Vagina (tissue), 2 donors: Measurements from ENCODE around the gene ACTL7A. TPM values are rescaled to one million over a fixed set of nuclear protein-coding genes. Genes with fewer than 3 reads are reported as not detected.

Experiments used
- DNase-seq, 2 donors: peaks; one replicate each; pipeline ENCODE4 v3.0.0-alpha.2; 2017; ENCODE audit errors: extremely low spot score in 2 of 2
- H3K27ac ChIP-seq: fragments of 200-600 bp; sonication (generic); one replicate; pipeline ENCODE4 v1.5.1; 2019
- H3K27me3 ChIP-seq: fragments of 200-600 bp; sonication (generic); one replicate; pipeline ENCODE4 v1.5.1; 2019
- H3K36me3 ChIP-seq, 2 donors: fragments of 200-600 bp; sonication (generic); one replicate each; pipeline ENCODE4 v1.5.1; 2017 to 2019
- H3K4me1 ChIP-seq: fragments of 200-600 bp; sonication (generic); one replicate; pipeline ENCODE4 v1.5.1; 2019
- H3K4me3 ChIP-seq, 2 donors: fragments of 200-600 bp; sonication (generic); 1 replicate in 1 of 2; 2 replicates in 1 of 2; pipeline ENCODE4 v1.5.1; 2016 to 2019
- H3K9me3 ChIP-seq: fragments of 200-600 bp; sonication (generic); one replicate; pipeline ENCODE4 v1.5.1; 2019
- POLR2A ChIP-seq, 2 donors: fragments of 450-650 bp; IDR thresholded peaks; one replicate each; pipeline ENCODE4 v1.6.1; 2017; ENCODE audit warnings: antibody characterized with exemption in 2 of 2, mild to moderate bottlenecking in 2 of 2, moderate library complexity in 2 of 2
- POLR2AphosphoS5 ChIP-seq, 2 donors: sonication (generic); formaldehyde crosslinking; IDR thresholded peaks; one replicate each; pipeline ENCODE4 v1.9.0; 2017; ENCODE audit warnings: antibody characterized with exemption in 2 of 2, mild to moderate bottlenecking in 2 of 2, low read depth in 1 of 2; ENCODE audit not compliant: insufficient read depth in 1 of 2
- intact Hi-C: fragments of 100-400 bp; cut with DNase I; formaldehyde crosslinking; loops from one replicate; pipeline ENCODE4 v1.15.1; 2023
- total RNA-seq: library from RNA; depleted of rRNA; stranded (reverse); fragments of >200 nt; gene quantifications from one replicate; pipeline ENCODE4 v1.2.3, GENCODE V29; 2016
- TF ChIP-seq, protein P1 (sequence below), 3 experiments: fragments of 450-650 bp in 2 of 3; fragments of 200-600 bp in 1 of 3; sonication (generic) in 1 of 3; IDR thresholded peaks; one replicate each; pipeline ENCODE4 v1.5.1; 2017 to 2019; ENCODE audit warnings: antibody characterized with exemption in 3 of 3, mild to moderate bottlenecking in 2 of 3, moderate library complexity in 2 of 3

Gene ACTL7A
- total RNA-seq, 1 donor from 2014 or later, result not detected

DNA sequence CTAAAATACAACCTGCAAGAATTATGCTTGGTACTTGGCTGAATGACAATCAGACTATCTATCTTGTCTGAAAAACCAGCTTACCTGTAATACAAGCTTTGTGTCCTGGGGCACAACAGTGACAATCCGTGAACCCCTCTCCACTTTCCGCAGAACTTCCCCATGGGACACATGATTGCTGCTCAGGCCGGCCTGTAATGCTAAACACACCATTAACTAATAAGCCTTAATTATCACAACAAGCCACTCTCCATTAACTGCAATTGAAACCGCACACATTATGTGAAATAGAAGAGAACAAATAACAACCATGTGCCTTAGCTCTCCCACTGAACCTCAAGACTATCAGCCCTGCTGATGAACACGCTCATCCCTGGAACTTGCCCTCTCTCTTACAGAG, 38.1 kb downstream of the ACTL7A start:
- H3K4me3 ChIP-seq, result no peak overlapping the region
- peaks cover 0 to 74% of the 10 kb centered on the region in 2 donors for H3K36me3 ChIP-seq
- H3K4me1 ChIP-seq, result no peaks in the 10 kb centered on the region
- intact Hi-C loops, result no loop called here
- H3K9me3 ChIP-seq, result no peaks in the 10 kb centered on the region
- no peaks in the 10 kb centered on the region for H3K27me3 ChIP-seq
- no peak overlapping the region for H3K27ac ChIP-seq
- TF ChIP-seq POLR2A (IDR thresholded peaks at IDR 0.05), result no peak
- TF ChIP-seq POLR2AphosphoS5 (IDR thresholded peaks at IDR 0.05; ENCODE audit: insufficient read depth in 1 of 2, low read depth in 1 of 2), result no peak
- TF ChIP-seq, protein P1, sequence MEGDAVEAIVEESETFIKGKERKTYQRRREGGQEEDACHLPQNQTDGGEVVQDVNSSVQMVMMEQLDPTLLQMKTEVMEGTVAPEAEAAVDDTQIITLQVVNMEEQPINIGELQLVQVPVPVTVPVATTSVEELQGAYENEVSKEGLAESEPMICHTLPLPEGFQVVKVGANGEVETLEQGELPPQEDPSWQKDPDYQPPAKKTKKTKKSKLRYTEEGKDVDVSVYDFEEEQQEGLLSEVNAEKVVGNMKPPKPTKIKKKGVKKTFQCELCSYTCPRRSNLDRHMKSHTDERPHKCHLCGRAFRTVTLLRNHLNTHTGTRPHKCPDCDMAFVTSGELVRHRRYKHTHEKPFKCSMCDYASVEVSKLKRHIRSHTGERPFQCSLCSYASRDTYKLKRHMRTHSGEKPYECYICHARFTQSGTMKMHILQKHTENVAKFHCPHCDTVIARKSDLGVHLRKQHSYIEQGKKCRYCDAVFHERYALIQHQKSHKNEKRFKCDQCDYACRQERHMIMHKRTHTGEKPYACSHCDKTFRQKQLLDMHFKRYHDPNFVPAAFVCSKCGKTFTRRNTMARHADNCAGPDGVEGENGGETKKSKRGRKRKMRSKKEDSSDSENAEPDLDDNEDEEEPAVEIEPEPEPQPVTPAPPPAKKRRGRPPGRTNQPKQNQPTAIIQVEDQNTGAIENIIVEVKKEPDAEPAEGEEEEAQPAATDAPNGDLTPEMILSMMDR (IDR thresholded peaks at IDR 0.05), result no peak
- no peak for DNase-seq

DNA sequence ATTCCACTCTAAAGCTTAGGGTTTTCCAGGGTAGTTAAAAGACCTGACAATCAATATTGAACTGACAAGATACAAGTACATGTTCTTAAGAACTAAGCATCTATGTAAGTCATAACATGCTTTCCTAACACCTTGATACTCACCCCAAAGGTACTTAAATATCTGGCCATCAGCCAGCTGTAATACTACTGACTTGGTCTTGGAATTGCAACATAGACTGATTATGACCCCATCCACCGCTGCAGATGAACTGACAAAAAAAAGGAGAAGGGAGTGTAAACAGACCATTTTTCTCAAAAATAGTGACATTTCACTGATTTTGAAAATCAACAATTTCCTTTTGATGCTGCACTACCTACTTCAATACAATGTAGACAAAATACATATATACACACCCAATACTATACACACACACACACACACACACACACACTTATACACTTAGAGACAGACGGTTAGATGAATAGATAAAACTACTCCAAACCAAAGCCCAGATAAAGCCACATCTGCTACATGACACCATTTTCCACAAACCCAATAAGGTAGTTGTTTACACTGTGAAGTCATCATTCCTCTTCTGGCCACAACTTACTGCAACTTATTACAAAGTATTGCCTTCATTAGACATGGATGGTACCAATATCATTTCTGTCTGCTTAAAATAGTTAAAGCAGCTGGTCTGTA, 41.5 kb downstream of the ACTL7A start:
- H3K27me3 ChIP-seq, result no peaks in the 10 kb centered on the region
- intact Hi-C loops, result no loop called here
- H3K9me3 ChIP-seq, result no peaks in the 10 kb centered on the region
- peaks cover 0 to 67% of the 10 kb centered on the region in 2 donors for H3K36me3 ChIP-seq
- TF ChIP-seq POLR2AphosphoS5 (IDR thresholded peaks at IDR 0.05; ENCODE audit: insufficient read depth in 1 of 2, low read depth in 1 of 2) (no peak), POLR2A (IDR thresholded peaks at IDR 0.05) (no peak)
- TF ChIP-seq, protein P1 (IDR thresholded peaks at IDR 0.05), result no peak
- no peak overlapping the region for H3K4me3 ChIP-seq
- no peak overlapping the region for H3K27ac ChIP-seq
- no peaks in the 10 kb centered on the region for H3K4me1 ChIP-seq
- no peak for DNase-seq

DNA sequence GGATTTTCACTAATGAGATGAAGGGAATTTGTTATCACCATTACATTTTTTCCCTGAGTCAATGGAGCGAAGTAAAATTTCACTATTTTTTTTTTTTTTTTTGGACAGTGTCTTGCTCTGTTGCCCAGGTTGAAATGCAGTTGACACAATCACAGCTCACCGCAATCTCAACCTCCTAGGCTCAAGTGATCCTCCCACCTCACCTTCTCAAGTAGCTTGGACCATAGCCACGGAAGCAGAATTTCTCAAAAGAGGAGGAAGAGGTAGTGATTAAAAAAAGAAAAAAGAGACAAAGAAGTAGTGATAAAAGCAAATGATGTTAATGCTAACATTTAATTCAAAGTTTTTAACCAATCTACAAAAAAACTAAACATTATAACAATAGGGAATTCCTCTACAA, 42.1 kb downstream of the ACTL7A start:
- Histone ChIP-seq H3K4me1 (no peaks in the 10 kb centered on the region), H3K27ac (no peak overlapping the region), H3K27me3 (no peaks in the 10 kb centered on the region), H3K4me3 (no peak overlapping the region), H3K9me3 (no peaks in the 10 kb centered on the region), H3K36me3 (peaks cover 0 to 61% of the 10 kb centered on the region in 2 donors)
- intact Hi-C loops, result no loop called here
- TF ChIP-seq, protein P1 (IDR thresholded peaks at IDR 0.05), result no peak
- TF ChIP-seq POLR2AphosphoS5 (IDR thresholded peaks at IDR 0.05; ENCODE audit: insufficient read depth in 1 of 2, low read depth in 1 of 2), result no peak
- no peak for TF ChIP-seq POLR2A (IDR thresholded peaks at IDR 0.05)
- DNase-seq, result no peak

DNA sequence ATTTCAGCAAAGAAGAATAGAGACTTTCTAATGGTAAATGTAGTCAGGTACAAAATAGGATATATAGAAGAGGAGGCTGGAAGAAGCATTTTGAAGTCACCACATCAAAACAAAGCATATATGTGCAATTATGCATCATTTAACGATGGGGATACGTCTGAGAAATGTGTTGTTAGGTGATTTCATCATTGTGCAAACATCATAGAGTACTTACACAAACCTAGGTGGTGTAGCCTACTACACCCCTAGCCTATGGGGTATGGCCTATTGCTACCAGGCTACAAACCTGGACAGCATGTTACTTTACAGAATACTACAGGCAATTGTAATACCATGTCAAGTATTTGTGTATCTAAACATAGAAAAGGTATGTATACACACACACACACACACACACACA, 43.4 kb downstream of the ACTL7A start:
- intact Hi-C loops, result no loop called here
- Histone ChIP-seq H3K27ac (no peak overlapping the region), H3K36me3 (peaks cover 0 to 62% of the 10 kb centered on the region in 2 donors), H3K9me3 (no peaks in the 10 kb centered on the region), H3K4me3 (no peak overlapping the region), H3K4me1 (no peaks in the 10 kb centered on the region), H3K27me3 (no peaks in the 10 kb centered on the region)
- DNase-seq, result no peak
- no peak for TF ChIP-seq POLR2AphosphoS5 (IDR thresholded peaks at IDR 0.05; ENCODE audit: insufficient read depth in 1 of 2, low read depth in 1 of 2)
- TF ChIP-seq, protein P1 (IDR thresholded peaks at IDR 0.05), result no peak
- TF ChIP-seq POLR2A (IDR thresholded peaks at IDR 0.05), result no peak

DNA sequence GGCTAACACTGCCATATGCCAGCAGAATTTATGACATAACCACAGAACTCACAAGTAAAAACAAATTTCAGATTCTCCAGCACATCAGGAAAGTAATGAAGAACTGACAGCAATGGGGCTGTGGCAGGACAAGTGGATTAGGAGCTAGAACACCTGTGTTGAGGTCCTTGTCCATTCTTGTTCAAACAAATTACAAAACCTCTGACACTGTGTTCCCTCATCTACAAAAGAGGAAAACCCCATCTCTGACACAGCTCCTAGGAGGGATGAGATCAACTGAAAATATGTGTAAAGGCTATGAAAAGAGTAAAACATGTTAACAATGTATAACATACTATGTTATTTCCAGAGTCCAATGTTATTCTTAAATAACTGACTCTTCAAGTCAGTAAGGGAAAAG, 48.3 kb downstream of the ACTL7A start:
- no peak overlapping the region for H3K27ac ChIP-seq
- no peak overlapping the region for H3K4me3 ChIP-seq
- H3K4me1 ChIP-seq, result no peaks in the 10 kb centered on the region
- DNase-seq, result no peak
- H3K36me3 ChIP-seq, result peaks cover 0 to 52% of the 10 kb centered on the region in 2 donors
- intact Hi-C loops, result no loop called here
- H3K9me3 ChIP-seq, result no peaks in the 10 kb centered on the region
- TF ChIP-seq POLR2A (IDR thresholded peaks at IDR 0.05) (no peak), POLR2AphosphoS5 (IDR thresholded peaks at IDR 0.05; ENCODE audit: insufficient read depth in 1 of 2, low read depth in 1 of 2) (no peak)
- TF ChIP-seq, protein P1 (IDR thresholded peaks at IDR 0.05), result no peak
- H3K27me3 ChIP-seq, result no peaks in the 10 kb centered on the region
